GM12892 (cell line): ENCODE data around the gene PSKH1.
A peak's percentile ranks its signal among the peaks of the same experiment; 100 is the strongest.

Source experiments
- DNase-seq: peaks from one replicate; pipeline ENCODE4 v3.0.0; 2011; ENCODE audit not compliant: insufficient read length
- FAIRE-seq: peaks from 2 replicates; lab custom pipeline; 2011; peaks lifted over from hg19 to GRCh38; lab: Jason Lieb, UNC
- POLR2A ChIP-seq: IDR thresholded peaks from 2 replicates; pipeline ENCODE4 v1.6.1; 2011; ENCODE audit warnings: low read depth, low read length, control low read depth
- POLR2AphosphoS5 ChIP-seq: IDR thresholded peaks from 2 replicates; pipeline ENCODE4 v1.6.1; 2011; ENCODE audit warnings: low read depth, low read length, control low read depth
- TAF1 ChIP-seq: IDR thresholded peaks from 2 replicates; pipeline ENCODE4 v1.6.1; 2011; ENCODE audit warnings: low read depth, mild to moderate bottlenecking, control low read depth, low read length, borderline replicate concordance

PSKH1 gene

DNA sequence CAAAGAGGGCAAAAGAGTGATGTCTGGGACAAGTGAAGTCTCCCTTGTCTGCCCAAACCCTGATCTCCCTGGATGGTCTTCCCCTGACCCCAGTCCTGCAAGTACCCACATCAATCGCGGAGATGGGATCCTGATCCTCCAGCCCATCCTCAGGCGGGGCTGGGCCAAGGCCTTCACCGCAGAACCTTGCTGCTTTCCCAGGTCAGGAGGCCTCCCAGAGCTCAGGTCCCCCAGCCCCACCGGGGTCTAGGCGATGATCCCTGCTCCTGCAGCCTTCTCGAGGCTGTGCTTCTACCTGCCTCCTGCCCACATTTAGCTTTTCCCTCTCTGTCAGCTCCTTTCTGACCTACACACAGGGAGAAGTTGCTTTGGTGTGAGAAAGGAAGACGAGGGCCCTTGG, 69.1 kb downstream of the PSKH1 start:
- no peak for DNase-seq
- TF ChIP-seq POLR2A, result no peak
- TF ChIP-seq TAF1, result no peak
- no peak for TF ChIP-seq POLR2AphosphoS5
- FAIRE-seq, result no peak

DNA sequence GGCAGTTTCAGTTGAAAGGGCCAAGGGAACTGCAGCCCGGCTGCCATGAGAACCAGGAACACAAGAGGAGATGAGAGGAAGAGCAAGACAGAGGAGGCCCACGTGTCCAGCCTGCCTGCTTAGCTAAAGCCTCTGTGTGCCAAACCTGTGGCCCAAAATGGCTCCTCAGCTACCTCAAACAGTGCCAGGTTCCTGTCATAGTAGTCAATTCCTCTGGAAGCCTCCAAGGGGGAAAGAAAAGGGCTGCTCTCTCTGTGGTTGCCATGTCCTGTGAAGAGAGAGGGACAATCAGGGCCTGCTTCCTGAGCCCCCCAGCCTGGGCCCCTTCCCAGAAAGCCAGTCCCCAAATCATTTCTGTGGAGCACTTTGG, 70.2 kb downstream of the PSKH1 start:
- TF ChIP-seq POLR2A, result no peak
- DNase-seq, result no peak
- FAIRE-seq, result no peak

- FAIRE-seq, result no peak
- DNase-seq, result no peak
Observed at GRCh38 chr16:67963662-67964321, 70.7 kb downstream of the PSKH1 start.

GRCh38 chr16:67964477-67965131, 71.5 kb downstream of the PSKH1 start:
- no peak for TF ChIP-seq POLR2AphosphoS5
- no peak for TF ChIP-seq POLR2A
- no peak for TF ChIP-seq TAF1
- FAIRE-seq (peak; percentile 21), DNase-seq (no peak)

More at GRCh38 chr16:67963662-67964321, 70.7 kb downstream of the PSKH1 start:
- TF ChIP-seq POLR2A (no peak), POLR2AphosphoS5 (no peak), TAF1 (no peak)

DNA sequence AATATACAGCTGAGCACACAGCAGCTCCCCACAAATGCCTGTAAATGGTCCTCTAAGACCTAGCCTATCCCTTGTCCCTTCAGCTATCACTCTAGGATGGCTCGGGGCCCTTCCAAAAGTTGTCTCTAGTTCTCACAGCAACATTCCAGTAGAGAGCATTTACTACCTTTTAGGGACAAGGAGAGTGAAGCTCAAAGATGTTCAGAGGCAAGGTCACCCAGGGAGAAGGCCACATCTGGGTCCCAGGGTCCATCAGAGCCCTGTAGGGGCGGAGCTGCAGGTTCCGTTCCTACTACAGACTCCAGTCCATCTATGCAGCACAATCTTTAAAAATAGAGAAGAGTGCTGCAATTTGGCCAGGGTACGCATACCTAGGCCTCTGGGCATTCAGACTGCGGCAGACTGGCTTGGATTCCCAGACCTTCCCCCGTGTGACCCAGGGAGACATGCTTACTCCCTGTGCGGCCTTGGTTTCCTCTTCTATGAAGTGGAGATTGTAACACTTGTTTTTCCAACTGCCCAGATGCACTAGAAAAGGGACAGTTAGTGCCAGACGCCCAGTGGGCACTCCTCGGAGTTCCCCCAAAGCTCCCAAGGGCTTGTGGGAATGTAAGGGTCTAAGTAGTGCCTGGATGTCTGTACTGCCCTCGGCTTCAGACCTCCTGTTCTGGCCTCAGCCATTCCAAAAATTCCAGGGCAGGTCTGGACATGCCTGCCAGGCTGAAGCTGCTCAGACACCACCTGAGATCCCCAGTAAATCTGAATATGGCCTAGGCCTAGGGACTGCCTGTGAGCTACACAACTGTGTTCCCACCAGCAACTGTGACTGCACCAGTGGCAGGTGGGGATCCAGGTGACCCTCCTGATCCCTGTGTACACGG, 72.9 kb downstream of the PSKH1 start:
- DNase-seq, result no peak
- TF ChIP-seq POLR2AphosphoS5, result no peak; the same call in 1 of the 2 replicates
- no peak for TF ChIP-seq POLR2A
- TF ChIP-seq TAF1, result no peak
- no peak for FAIRE-seq

DNA sequence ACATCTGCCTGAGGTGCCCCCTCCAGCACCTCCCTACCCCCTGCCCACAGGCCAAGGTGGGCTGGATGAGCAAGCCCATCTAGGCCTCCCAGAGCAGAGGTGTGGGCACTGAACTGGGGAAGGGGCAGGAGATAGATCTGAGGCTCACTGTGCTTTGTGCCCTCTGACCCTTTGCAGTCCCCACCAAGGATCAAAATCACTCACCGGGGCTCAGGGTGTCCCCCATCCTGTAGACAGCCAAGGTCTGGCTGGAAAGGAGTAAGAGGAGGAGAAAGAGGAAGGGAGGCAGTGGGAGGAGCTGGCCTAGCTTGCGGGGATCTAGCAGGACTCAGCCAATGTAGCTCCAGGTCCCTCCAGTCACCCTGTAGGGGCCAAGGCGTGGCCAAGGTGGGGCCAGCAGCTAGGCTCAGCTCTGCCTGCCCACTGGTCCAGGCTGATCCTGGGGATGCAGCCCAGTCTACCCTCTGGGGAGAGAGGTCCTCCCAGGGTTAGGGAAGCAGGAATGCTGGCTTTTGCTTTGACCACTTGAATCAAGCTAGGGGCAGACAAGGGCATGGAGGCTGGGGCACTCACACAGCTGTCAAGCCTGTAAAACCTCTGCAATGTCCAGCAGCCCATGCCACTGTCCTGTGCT, 73.6 kb downstream of the PSKH1 start:
- DNase-seq (no peak), FAIRE-seq (no peak)

GRCh38 chr16:67967183-67967957, 74.3 kb downstream of the PSKH1 start:
- FAIRE-seq (peak; percentile 80), DNase-seq (no peak)
- TF ChIP-seq POLR2A, result 0 out of 2 replicates have a peak, but pooled peaks have one; percentile 18
- no peak for TF ChIP-seq TAF1

More for the DNA sequence above, 73.6 kb downstream of the PSKH1 start:
- TF ChIP-seq TAF1 (no peak), POLR2AphosphoS5 (no peak; the same call in 1 of the 2 replicates), POLR2A (no peak)

- DNase-seq (peak; percentile 62), FAIRE-seq (no peak)
- TF ChIP-seq TAF1, result no peak
- TF ChIP-seq POLR2AphosphoS5, result no peak
Observed at GRCh38 chr16:67967958-67968399, 74.9 kb downstream of the PSKH1 start.

- peak; percentile 91 for FAIRE-seq
- TF ChIP-seq TAF1 (no peak), POLR2AphosphoS5 (0 out of 2 replicates have a peak, but pooled peaks have one; percentile 54), POLR2A (peak; percentile 68; the same call in 1 of the 2 replicates)
- peak; percentile 97 for DNase-seq
Observed at GRCh38 chr16:67968400-67969253, 75.6 kb downstream of the PSKH1 start, which contains the start of gene SLC12A4. SLC12A4 (minus strand) TSS chr16:67968637; CDS start chr16:67968553, 84 bp downstream.
